ENCODE data around the gene WDR45B. TPM values are rescaled to one million over a fixed set of nuclear protein-coding genes. Genes with fewer than 3 reads are reported as not detected.

The WDR45B gene
- total RNA-seq (60.3 TPM), polyA plus RNA-seq (73.7 TPM)

- under 1% methylated on average over 67 of the region's 67 CpGs for WGBS
- Histone ChIP-seq H3K4me1 (ENCODE audit: insufficient read depth) (no peaks in the 10 kb centered on the region), H3K4me3 (ENCODE audit: low read depth, low read length) (peak within 1 kb of the TSS; percentile 98), H3K27ac (ENCODE audit: low read depth) (peak within 1 kb of the TSS; percentile 92), H3K36me3 (ENCODE audit: insufficient read depth) (no peaks in the 10 kb centered on the region)
- DNase-seq (ENCODE audit: extremely low spot score), result peak; percentile 89
Observed at GRCh38 chr17:82648165-82648668, at the start of gene WDR45B. WDR45B (minus strand) TSS chr17:82648444; CDS start chr17:82648340, 104 bp downstream.

- WGBS, result under 1% methylated on average over 32 of the region's 32 CpGs
- no peak overlapping the region for H3K27ac ChIP-seq (ENCODE audit: low read depth)
- peak overlapping the region; percentile 89 for H3K4me3 ChIP-seq (ENCODE audit: low read depth, low read length)
- H3K4me1 ChIP-seq (ENCODE audit: insufficient read depth), result no peaks in the 10 kb centered on the region
- DNase-seq (ENCODE audit: extremely low spot score), result no peak
- H3K36me3 ChIP-seq (ENCODE audit: insufficient read depth), result no peaks in the 10 kb centered on the region
Observed at GRCh38 chr17:82697808-82698064, 49.5 kb upstream of the WDR45B start.

- Histone ChIP-seq H3K36me3 (ENCODE audit: insufficient read depth) (no peaks in the 10 kb centered on the region), H3K27ac (ENCODE audit: low read depth) (no peak overlapping the region), H3K4me1 (ENCODE audit: insufficient read depth) (no peaks in the 10 kb centered on the region), H3K4me3 (ENCODE audit: low read depth, low read length) (peak overlapping the region; percentile 89)
- WGBS, result 29% methylated on average over 48 of the region's 48 CpGs
- no peak for DNase-seq (ENCODE audit: extremely low spot score)
Observed at GRCh38 chr17:82696916-82697807, 48.9 kb upstream of the WDR45B start.

- H3K36me3 ChIP-seq (ENCODE audit: insufficient read depth), result no peaks in the 10 kb centered on the region
- H3K27ac ChIP-seq (ENCODE audit: low read depth), result no peak overlapping the region
- 96% methylated on average over 16 of the region's 17 CpGs for WGBS
- no peaks in the 10 kb centered on the region for H3K4me1 ChIP-seq (ENCODE audit: insufficient read depth)
- no peak for DNase-seq (ENCODE audit: extremely low spot score)
- no peak overlapping the region for H3K4me3 ChIP-seq (ENCODE audit: low read depth, low read length)
Observed at GRCh38 chr17:82696259-82696658, 48.0 kb upstream of the WDR45B start.

GRCh38 chr17:82694647-82695046 is 46.4 kb upstream of the WDR45B start:
- no peaks in the 10 kb centered on the region for H3K36me3 ChIP-seq (ENCODE audit: insufficient read depth)
- DNase-seq (ENCODE audit: extremely low spot score), result no peak
- H3K27ac ChIP-seq (ENCODE audit: low read depth), result no peak overlapping the region
- no peak overlapping the region for H3K4me3 ChIP-seq (ENCODE audit: low read depth, low read length)
- 76% methylated on average over 2 of the region's 2 CpGs for WGBS
- H3K4me1 ChIP-seq (ENCODE audit: insufficient read depth), result no peaks in the 10 kb centered on the region

- DNase-seq (ENCODE audit: extremely low spot score), result no peak
- Histone ChIP-seq H3K4me3 (ENCODE audit: low read depth, low read length) (no peak overlapping the region), H3K4me1 (ENCODE audit: insufficient read depth) (no peaks in the 10 kb centered on the region), H3K27ac (ENCODE audit: low read depth) (no peak overlapping the region), H3K36me3 (ENCODE audit: insufficient read depth) (no peaks in the 10 kb centered on the region)
- WGBS, result 94% methylated on average over 22 of the region's 22 CpGs
Observed at GRCh38 chr17:82693168-82693867, 45.1 kb upstream of the WDR45B start.

- H3K27ac ChIP-seq (ENCODE audit: low read depth), result no peak overlapping the region
- no peak for DNase-seq (ENCODE audit: extremely low spot score)
- no peaks in the 10 kb centered on the region for H3K36me3 ChIP-seq (ENCODE audit: insufficient read depth)
- no peak overlapping the region for H3K4me3 ChIP-seq (ENCODE audit: low read depth, low read length)
- no peaks in the 10 kb centered on the region for H3K4me1 ChIP-seq (ENCODE audit: insufficient read depth)
- WGBS, result 82% methylated on average over 16 of the region's 16 CpGs
Observed at GRCh38 chr17:82692268-82692667, 44.0 kb upstream of the WDR45B start.

- Histone ChIP-seq H3K4me3 (ENCODE audit: low read depth, low read length) (no peak overlapping the region), H3K4me1 (ENCODE audit: insufficient read depth) (no peaks in the 10 kb centered on the region), H3K27ac (ENCODE audit: low read depth) (no peak overlapping the region), H3K36me3 (ENCODE audit: insufficient read depth) (no peaks in the 10 kb centered on the region)
- DNase-seq (ENCODE audit: extremely low spot score), result no peak
- WGBS, result 93% methylated on average over 14 of the region's 17 CpGs
Observed at GRCh38 chr17:82691714-82692113, 43.5 kb upstream of the WDR45B start.

GRCh38 chr17:82690786-82691489 is 42.7 kb upstream of the WDR45B start:
- DNase-seq (ENCODE audit: extremely low spot score), result no peak

GRCh38 chr17:82689077-82689476 is 40.8 kb upstream of the WDR45B start:
- no peak for DNase-seq (ENCODE audit: extremely low spot score)
- no peak overlapping the region for H3K27ac ChIP-seq (ENCODE audit: low read depth)
- H3K4me3 ChIP-seq (ENCODE audit: low read depth, low read length), result no peak overlapping the region
- WGBS, result 92% methylated on average over 8 of the region's 8 CpGs
- H3K36me3 ChIP-seq (ENCODE audit: insufficient read depth), result no peaks in the 10 kb centered on the region
- no peaks in the 10 kb centered on the region for H3K4me1 ChIP-seq (ENCODE audit: insufficient read depth)

More at GRCh38 chr17:82690786-82691489, 42.7 kb upstream of the WDR45B start:
- no peak overlapping the region for H3K4me3 ChIP-seq (ENCODE audit: low read depth, low read length)
- 81% methylated on average over 18 of the region's 18 CpGs for WGBS
- no peaks in the 10 kb centered on the region for H3K36me3 ChIP-seq (ENCODE audit: insufficient read depth)
- no peak overlapping the region for H3K27ac ChIP-seq (ENCODE audit: low read depth)
- H3K4me1 ChIP-seq (ENCODE audit: insufficient read depth), result no peaks in the 10 kb centered on the region

GRCh38 chr17:82687871-82688270 is 39.6 kb upstream of the WDR45B start:
- no peaks in the 10 kb centered on the region for H3K36me3 ChIP-seq (ENCODE audit: insufficient read depth)
- H3K4me3 ChIP-seq (ENCODE audit: low read depth, low read length), result no peak overlapping the region
- 95% methylated on average over 9 of the region's 9 CpGs for WGBS
- H3K27ac ChIP-seq (ENCODE audit: low read depth), result no peak overlapping the region
- H3K4me1 ChIP-seq (ENCODE audit: insufficient read depth), result no peaks in the 10 kb centered on the region
- DNase-seq (ENCODE audit: extremely low spot score), result no peak

- H3K27ac ChIP-seq (ENCODE audit: low read depth), result no peak overlapping the region
- H3K4me3 ChIP-seq (ENCODE audit: low read depth, low read length), result no peak overlapping the region
- no peaks in the 10 kb centered on the region for H3K4me1 ChIP-seq (ENCODE audit: insufficient read depth)
- no peak for DNase-seq (ENCODE audit: extremely low spot score)
- WGBS, result 84% methylated on average over 10 of the region's 10 CpGs
- H3K36me3 ChIP-seq (ENCODE audit: insufficient read depth), result no peaks in the 10 kb centered on the region
Observed at GRCh38 chr17:82687375-82687861, 39.2 kb upstream of the WDR45B start.

All from urinary bladder (tissue), 4 donors.